Measurements from ENCODE around the gene ZC3H18.

Gene ZC3H18

DNA sequence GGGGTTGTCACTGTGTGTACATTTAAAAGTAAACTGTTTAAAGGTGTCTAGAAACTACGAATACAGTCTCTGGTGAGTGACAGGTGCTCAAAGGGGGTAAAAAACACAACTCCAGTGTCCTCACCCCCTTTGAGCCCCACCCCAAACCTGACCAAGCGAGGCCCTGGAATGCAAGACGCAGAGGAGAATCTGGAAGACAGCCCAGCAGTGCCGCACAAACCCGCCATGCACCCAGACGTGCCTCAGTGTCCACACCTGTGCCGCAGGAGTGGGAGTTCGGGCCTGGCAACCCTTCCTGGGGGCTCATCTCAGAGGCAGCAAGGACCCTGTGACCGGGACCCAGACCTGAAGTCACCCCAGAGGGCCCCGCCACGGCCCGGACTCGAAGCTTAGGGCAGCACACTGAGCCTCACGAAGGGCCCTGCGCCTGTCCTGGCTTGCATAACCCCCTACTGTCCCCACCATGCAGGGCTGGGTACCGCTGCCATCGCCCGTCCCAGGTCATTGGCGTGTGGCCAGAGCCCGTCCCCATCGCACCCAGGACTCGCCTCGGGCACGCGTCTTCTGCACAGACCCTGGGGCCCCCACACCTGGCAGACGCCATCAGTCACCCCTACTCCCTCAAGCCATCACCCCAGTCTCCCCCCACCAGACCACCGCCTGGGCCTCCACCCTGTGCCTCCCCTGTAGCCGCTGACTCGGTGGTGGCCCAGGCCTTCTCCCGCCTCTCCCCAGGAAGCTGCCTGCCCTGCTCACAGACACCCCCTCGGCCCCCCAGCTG is 33.0 kb upstream of the ZC3H18 start:
- no peak overlapping the region for H3K4me3 ChIP-seq (ENCODE audit: low read length)
- no peak for DNase-seq (ENCODE audit: low read depth)
- TF ChIP-seq, protein P1, sequence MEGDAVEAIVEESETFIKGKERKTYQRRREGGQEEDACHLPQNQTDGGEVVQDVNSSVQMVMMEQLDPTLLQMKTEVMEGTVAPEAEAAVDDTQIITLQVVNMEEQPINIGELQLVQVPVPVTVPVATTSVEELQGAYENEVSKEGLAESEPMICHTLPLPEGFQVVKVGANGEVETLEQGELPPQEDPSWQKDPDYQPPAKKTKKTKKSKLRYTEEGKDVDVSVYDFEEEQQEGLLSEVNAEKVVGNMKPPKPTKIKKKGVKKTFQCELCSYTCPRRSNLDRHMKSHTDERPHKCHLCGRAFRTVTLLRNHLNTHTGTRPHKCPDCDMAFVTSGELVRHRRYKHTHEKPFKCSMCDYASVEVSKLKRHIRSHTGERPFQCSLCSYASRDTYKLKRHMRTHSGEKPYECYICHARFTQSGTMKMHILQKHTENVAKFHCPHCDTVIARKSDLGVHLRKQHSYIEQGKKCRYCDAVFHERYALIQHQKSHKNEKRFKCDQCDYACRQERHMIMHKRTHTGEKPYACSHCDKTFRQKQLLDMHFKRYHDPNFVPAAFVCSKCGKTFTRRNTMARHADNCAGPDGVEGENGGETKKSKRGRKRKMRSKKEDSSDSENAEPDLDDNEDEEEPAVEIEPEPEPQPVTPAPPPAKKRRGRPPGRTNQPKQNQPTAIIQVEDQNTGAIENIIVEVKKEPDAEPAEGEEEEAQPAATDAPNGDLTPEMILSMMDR (conservative IDR thresholded peaks at IDR 0.05; ENCODE audit: low read length): no peak

DNA sequence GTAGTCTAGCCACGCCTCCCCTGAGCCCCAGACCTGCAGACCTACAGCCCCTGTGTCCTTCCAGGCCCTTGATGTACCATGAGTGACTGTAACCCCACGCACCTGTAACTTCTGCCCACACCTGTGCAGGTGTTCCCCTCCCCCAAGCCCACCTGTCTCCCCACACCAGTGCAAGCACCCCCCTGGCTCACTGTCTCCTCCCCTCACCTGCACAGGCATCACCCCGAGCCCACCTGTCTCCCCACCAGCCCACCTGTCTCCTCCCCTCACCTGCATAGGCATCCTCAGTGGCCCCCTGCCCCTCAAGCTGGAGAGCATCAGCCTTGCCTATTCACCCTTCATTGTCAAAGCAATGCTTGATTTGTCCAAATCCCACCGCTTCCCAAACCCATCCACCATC is 32.3 kb upstream of the ZC3H18 start:
- H3K4me3 ChIP-seq (ENCODE audit: low read length): no peak overlapping the region
- no peak for DNase-seq (ENCODE audit: low read depth)
- TF ChIP-seq, protein P1 (conservative IDR thresholded peaks at IDR 0.05; ENCODE audit: low read length): no peak

DNA sequence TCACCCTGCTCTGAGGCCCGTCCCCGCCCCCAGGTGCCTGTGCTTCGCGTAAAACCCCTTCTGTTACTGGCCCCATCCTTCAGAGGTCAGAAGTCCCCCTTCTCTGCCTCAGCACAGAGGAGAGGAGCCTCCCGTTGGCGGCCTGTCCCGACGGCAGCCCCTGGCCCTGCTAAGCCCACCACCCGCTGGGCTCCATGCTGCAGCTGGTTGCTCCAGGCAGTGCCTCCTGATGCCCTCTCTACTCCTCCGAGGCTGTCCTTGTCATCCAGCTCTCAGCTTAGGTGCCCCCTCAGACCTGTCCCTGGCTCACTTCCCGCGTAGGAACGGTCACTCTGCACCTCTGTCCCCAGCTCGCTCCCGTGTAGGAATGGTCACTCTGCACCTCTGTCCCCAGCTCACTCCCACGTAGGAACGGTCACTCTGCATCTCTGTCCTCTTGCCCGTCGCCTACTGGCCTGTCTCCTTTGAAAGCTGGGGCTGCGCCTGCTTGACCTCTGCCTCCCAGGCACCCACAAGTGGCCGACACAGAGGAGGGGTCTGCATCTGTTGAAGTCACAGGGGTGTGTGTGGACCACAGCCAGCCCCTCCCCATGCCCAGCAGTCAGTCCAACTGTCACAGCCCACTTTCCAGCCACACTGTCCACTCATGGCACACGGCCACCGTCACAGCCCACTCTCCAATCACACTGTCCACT is 31.7 kb upstream of the ZC3H18 start:
- TF ChIP-seq, protein P1 (conservative IDR thresholded peaks at IDR 0.05; ENCODE audit: low read length): no peak
- no peak overlapping the region for H3K4me3 ChIP-seq (ENCODE audit: low read length)

DNA sequence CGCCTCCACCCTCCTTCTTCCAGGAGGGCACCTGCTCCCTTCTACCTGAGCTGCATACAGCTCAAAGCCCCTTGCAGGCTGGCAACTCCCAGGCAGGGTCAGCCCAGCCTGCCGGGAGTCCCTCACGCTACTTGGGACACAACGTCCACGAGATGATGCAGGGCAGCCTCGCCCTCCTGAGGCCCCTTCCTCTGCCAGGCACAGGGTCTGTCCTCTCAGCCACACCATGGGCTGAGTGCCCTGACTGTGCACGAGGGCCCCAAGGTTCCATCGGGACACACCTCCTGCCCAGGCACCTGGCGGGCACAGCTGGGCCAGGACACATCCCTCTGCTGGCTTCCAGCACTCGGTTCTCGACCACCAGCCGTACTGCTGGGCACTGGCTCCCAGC is 30.9 kb upstream of the ZC3H18 start:
- TF ChIP-seq, protein P1 (conservative IDR thresholded peaks at IDR 0.05; ENCODE audit: low read length): no peak
- H3K4me3 ChIP-seq (ENCODE audit: low read length): no peak overlapping the region

More for the DNA sequence above, 31.7 kb upstream of the ZC3H18 start:
- DNase-seq (ENCODE audit: low read depth): no peak

DNA sequence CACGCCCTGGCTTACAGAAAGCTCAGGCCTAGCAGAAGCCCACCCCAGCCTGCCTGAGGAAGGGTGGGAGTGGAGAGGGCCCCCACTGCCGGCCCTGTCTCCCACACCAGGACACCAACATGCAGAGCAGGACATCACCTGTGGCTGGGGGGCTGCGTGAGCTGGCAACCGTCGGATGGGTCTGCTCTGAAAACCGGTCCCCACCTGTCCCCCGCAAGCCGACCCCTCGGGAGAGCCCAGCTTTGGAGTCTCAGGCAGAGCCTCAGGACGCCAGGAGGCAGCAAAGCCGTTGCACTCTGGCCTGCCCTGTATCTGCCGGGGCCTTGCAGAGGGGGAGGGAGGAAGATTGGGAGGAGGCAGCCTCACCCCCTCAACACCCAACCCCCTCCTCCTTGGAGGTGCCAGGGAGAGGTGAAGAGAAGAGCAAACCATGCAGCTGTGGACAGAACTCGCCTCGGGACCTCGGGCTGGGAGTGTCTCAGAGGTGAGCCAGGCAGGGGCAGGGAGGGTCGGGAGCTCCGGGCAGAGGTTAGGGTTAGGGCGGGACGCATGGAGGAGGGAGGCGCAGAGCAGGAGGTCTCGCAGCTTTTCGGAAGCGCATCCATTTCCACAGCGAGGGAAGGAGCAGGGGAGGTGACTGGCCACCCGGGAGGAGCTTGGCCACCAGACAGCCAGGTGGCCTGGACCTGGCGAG is 30.4 kb upstream of the ZC3H18 start:
- TF ChIP-seq, protein P1 (conservative IDR thresholded peaks at IDR 0.05; ENCODE audit: low read length): no peak
- H3K4me3 ChIP-seq (ENCODE audit: low read length): no peak overlapping the region
- no peak for DNase-seq (ENCODE audit: low read depth)

More for the DNA sequence above, 30.9 kb upstream of the ZC3H18 start:
- DNase-seq (ENCODE audit: low read depth): no peak

DNA sequence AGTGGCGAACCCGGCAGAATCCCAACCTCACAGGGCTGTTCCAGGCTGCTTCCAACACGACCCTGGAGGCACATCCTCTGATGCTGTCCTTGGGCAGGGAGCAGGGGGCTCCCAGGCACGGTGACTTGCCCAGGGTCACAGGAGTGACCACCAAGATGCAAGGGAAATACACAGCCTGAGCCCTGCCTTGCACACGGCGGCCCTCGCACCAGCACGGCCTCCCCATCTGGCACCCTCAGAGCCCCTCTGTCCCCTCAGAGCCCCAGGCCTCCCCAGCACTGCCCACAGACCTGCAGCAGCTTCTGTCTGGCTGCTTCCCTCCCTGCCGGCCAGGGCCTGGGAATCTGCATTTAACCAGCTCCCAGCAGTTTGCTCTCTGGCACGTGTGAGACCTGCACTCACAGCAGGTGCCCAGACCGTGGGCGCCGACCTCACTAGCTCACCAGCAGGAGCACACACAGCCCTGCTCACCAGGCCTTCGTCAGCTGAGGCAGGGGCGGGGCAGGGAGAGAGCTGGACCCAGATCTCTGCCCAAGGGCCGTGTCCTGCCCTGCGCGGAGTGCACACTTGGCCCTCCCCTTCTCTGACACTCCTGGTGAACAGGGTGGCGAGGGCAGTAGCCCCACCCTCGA is 29.7 kb upstream of the ZC3H18 start:
- H3K4me3 ChIP-seq (ENCODE audit: low read length): no peak overlapping the region
- DNase-seq (ENCODE audit: low read depth): no peak
- TF ChIP-seq, protein P1 (conservative IDR thresholded peaks at IDR 0.05; ENCODE audit: low read length): no peak
